Endodermal cell (in vitro differentiated cells): ENCODE results near the gene TACR1. TPM values are rescaled to one million over a fixed set of nuclear protein-coding genes. Genes with fewer than 3 reads are reported as not detected.

ENCODE experiments used
- DNase-seq: peaks from one replicate; pipeline ENCODE4 v3.0.0-alpha.2; 2017
- H3K27ac ChIP-seq: 2 replicates; pipeline ENCODE4 v1.5.1; 2013; ENCODE audit warnings: mild to moderate bottlenecking, low read depth, low read length, moderate library complexity
- H3K27me3 ChIP-seq: 2 replicates; pipeline ENCODE4 v1.6.1; 2013; ENCODE audit warnings: mild to moderate bottlenecking, low read length, moderate library complexity; ENCODE audit not compliant: insufficient read depth, control insufficient read depth, poor library complexity, severe bottlenecking
- H3K36me3 ChIP-seq: 2 replicates; pipeline ENCODE4 v1.7.0; 2013; ENCODE audit warnings: mild to moderate bottlenecking, low read length, moderate library complexity; ENCODE audit not compliant: control insufficient read depth, insufficient read depth
- H3K4me1 ChIP-seq: one replicate; pipeline ENCODE4 v1.7.0; 2013; ENCODE audit warnings: low read length; ENCODE audit not compliant: control insufficient read depth, insufficient read depth
- H3K4me3 ChIP-seq: 2 replicates; pipeline ENCODE4 v1.5.1; 2013; ENCODE audit warnings: mild to moderate bottlenecking, low read length, moderate library complexity
- H3K9ac ChIP-seq: 2 replicates; pipeline ENCODE4 v1.6.1; 2013; ENCODE audit warnings: mild to moderate bottlenecking, low read length, moderate library complexity; ENCODE audit not compliant: poor library complexity, severe bottlenecking; ENCODE audit errors: extremely low read depth
- H3K9me3 ChIP-seq: 2 replicates; pipeline ENCODE4 v1.6.1; 2013; ENCODE audit warnings: mild to moderate bottlenecking, low read length, moderate library complexity; ENCODE audit not compliant: control insufficient read depth
- H3K27ac Mint-ChIP-seq: 2 replicates; pipeline ENCODE4 v1.8.0; 2020; ENCODE audit warnings: mixed read lengths
- H3K27me3 Mint-ChIP-seq: 2 replicates; pipeline ENCODE4 v1.8.0; 2021; ENCODE audit warnings: mild to moderate bottlenecking, mixed read lengths; ENCODE audit not compliant: insufficient read depth
- H3K36me3 Mint-ChIP-seq: 2 replicates; pipeline ENCODE4 v1.8.0; 2020; ENCODE audit warnings: low read depth, mixed read lengths
- H3K4me1 Mint-ChIP-seq: 2 replicates; pipeline ENCODE4 v1.8.0; 2020; ENCODE audit warnings: mixed read lengths
- H3K4me3 Mint-ChIP-seq: 2 replicates; pipeline ENCODE4 v1.8.0; 2020; ENCODE audit warnings: mild to moderate bottlenecking, moderate library complexity, mixed read lengths
- H3K9me3 Mint-ChIP-seq: 2 replicates; pipeline ENCODE4 v1.8.0; 2020; ENCODE audit warnings: mild to moderate bottlenecking, mixed read lengths
- WGBS, 2 experiments: methylation state at CpG; one replicate each; pipeline versions ENCODE4 v1.1.5 to v1.1.7; 2013; ENCODE audit warnings: missing lambda C conversion rate in 2 of 2, mixed read lengths in 1 of 2; ENCODE audit not compliant: insufficient coverage in 1 of 2, insufficient read length in 1 of 2; 5-methylcytosine and 5-hydroxymethylcytosine counted together
- total RNA-seq, 2 donors: library from RNA; stranded (reverse); fragmentation: NEBNext Ultra II Directional in 1 of 2; extraction: Animal tissue kit (Norgen Biotek cat#: 25700) in 1 of 2; gene quantifications; 2 replicates in 1 of 2; 3 replicates in 1 of 2; pipeline ENCODE4 v1.2.1, GENCODE V29; 2021
- TF ChIP-seq, protein P1 (sequence below): fragments of 200-600 bp; sonication (generic); conservative IDR thresholded peaks from 2 replicates; pipeline ENCODE4 v1.5.0; 2021; ENCODE audit warnings: antibody characterized with exemption, mild to moderate bottlenecking

TACR1 gene
- total RNA-seq, 2 donors from 2014 or later, result 0.09 to 0.69 TPM

DNA sequence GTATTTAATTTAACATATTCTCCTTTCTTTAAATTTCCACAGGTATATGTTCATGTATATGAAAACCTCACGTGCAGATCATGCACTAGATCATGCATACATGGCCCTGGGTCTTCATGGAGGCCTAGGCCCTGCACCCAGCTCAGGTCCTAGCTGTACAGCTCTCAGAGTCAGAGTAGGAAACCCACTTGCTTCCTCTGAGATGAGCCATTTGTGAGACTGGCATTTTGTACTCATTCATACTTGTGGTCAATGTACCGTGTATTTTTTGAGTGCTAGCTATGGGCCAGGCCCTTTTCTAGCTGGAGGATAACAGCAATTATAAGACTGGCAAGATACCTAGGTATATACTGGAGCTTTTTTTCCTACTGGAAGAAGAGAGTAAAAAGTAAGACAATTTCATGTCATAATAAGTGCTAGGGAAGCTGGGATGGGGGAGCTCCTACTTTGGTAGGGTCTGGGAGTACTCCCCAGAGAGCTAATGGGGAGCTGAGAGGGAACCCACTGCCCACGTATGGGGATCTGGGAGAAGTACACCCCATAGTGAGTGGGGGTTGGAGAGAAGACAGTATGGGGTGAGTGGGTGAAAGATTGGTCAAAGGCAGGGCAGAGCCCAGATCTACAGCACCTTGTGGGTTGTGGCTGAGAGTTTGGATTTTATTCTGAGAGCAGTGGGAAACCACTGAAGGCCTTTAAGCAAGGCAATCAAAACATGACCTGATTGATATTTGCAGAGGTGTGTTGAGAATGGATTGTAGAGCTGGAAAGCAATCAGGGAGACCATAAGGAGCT, 168.9 kb downstream of the TACR1 start:
- H3K27ac ChIP-seq, result no peak overlapping the region
- no peak overlapping the region for H3K9ac ChIP-seq
- no peaks in the 10 kb centered on the region for H3K27me3 ChIP-seq
- Mint-ChIP-seq H3K4me1 (no peaks in the 10 kb centered on the region), H3K27ac (no peak overlapping the region), H3K4me3 (no peak overlapping the region), H3K27me3 (no peaks in the 10 kb centered on the region), H3K36me3 (no peaks in the 10 kb centered on the region), H3K9me3 (no peaks in the 10 kb centered on the region)
- no peaks in the 10 kb centered on the region for H3K4me1 ChIP-seq
- H3K9me3 ChIP-seq, result no peaks in the 10 kb centered on the region
- no peak for DNase-seq
- TF ChIP-seq, protein P1, sequence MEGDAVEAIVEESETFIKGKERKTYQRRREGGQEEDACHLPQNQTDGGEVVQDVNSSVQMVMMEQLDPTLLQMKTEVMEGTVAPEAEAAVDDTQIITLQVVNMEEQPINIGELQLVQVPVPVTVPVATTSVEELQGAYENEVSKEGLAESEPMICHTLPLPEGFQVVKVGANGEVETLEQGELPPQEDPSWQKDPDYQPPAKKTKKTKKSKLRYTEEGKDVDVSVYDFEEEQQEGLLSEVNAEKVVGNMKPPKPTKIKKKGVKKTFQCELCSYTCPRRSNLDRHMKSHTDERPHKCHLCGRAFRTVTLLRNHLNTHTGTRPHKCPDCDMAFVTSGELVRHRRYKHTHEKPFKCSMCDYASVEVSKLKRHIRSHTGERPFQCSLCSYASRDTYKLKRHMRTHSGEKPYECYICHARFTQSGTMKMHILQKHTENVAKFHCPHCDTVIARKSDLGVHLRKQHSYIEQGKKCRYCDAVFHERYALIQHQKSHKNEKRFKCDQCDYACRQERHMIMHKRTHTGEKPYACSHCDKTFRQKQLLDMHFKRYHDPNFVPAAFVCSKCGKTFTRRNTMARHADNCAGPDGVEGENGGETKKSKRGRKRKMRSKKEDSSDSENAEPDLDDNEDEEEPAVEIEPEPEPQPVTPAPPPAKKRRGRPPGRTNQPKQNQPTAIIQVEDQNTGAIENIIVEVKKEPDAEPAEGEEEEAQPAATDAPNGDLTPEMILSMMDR, result no peak
- H3K4me3 ChIP-seq, result no peak overlapping the region
- H3K36me3 ChIP-seq, result no peaks in the 10 kb centered on the region
- WGBS, 2 experiments, result 87 to 100% methylated on average over 2 to 3 of the region's 3 CpGs

DNA sequence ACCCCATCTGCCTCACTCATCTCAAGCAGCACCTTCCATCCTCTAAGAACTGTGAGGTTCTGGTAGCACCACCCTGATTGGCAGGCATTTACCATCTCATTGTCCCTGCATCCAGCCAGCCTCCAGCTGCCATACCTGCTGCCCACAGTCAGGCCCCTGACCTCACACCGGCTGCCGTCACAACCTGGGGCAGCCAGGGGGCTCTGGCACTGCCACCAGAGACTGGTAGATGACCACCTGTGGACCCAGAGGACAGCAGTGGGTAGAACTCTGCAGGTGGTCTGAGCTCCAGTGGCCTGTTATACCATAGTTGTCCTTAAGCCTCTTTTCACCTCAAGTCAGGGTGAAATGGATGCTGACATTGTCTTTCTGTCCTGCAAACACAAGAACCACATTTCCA, 171.4 kb downstream of the TACR1 start:
- H3K4me3 ChIP-seq, result no peak overlapping the region
- no peak overlapping the region for H3K9ac ChIP-seq
- Mint-ChIP-seq H3K27me3 (no peaks in the 10 kb centered on the region), H3K4me3 (no peak overlapping the region), H3K27ac (no peak overlapping the region), H3K9me3 (no peaks in the 10 kb centered on the region), H3K36me3 (no peaks in the 10 kb centered on the region), H3K4me1 (no peaks in the 10 kb centered on the region)
- WGBS, 2 experiments, result 96 to 100% methylated on average over 2 of the region's 2 CpGs
- TF ChIP-seq, protein P1, result no peak
- no peak for DNase-seq
- H3K27ac ChIP-seq, result no peak overlapping the region
- H3K27me3 ChIP-seq, result no peaks in the 10 kb centered on the region
- no peaks in the 10 kb centered on the region for H3K4me1 ChIP-seq
- no peaks in the 10 kb centered on the region for H3K36me3 ChIP-seq
- no peaks in the 10 kb centered on the region for H3K9me3 ChIP-seq

DNA sequence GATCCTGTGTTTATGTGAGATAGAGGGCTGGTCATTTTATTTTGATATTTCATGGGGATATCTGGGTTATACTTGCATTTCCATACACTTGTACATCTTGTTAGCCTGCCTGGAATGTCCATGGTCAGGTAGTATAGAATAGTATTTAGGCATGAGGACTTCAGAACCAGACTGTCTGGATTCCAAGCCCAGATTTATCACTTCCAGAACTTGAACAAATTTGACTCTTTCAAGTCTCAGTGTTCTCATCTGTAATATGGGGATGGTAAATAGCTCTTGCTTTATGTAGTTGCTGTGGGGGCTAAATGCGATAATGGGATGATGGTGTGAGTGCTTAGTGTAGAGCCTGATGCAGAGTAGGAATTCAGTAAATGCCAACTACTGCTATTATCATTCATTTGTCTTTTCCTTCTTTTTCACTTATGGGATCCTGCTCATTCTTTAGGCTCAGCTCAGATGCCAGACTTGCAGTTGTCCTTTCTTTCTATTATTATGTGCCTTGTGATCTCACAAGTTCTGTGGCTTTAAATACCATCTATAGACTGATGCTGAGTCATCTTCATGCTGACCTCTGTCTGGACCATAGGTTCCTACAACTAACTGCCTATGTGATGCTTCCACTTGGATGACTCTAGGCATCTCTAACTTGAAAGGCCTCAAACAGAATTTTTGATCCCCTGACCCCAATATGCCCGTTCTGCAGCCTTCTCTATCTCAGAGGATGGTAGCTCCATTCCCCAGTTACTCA, 173.5 kb downstream of the TACR1 start:
- H3K27me3 Mint-ChIP-seq, result no peaks in the 10 kb centered on the region
- no peak overlapping the region for H3K4me3 Mint-ChIP-seq
- TF ChIP-seq, protein P1, result no peak
- H3K4me1 Mint-ChIP-seq, result no peaks in the 10 kb centered on the region
- H3K36me3 Mint-ChIP-seq, result no peaks in the 10 kb centered on the region
- Histone ChIP-seq H3K4me1 (no peaks in the 10 kb centered on the region), H3K27me3 (no peaks in the 10 kb centered on the region), H3K9me3 (no peaks in the 10 kb centered on the region), H3K36me3 (no peaks in the 10 kb centered on the region), H3K27ac (no peak overlapping the region), H3K4me3 (no peak overlapping the region), H3K9ac (no peak overlapping the region)
- no peak overlapping the region for H3K27ac Mint-ChIP-seq
- no peaks in the 10 kb centered on the region for H3K9me3 Mint-ChIP-seq
- DNase-seq, result no peak
- WGBS, 2 experiments, result 91 to 100% methylated on average over 1 to 2 of the region's 2 CpGs
